Endothelial cell of umbilical vein (primary cell): ENCODE measurements around the gene ST8SIA2.

Experiments
- EZH2 ChIP-seq: IDR thresholded peaks from 2 replicates; pipeline ENCODE4 v1.6.1; 2012; ENCODE audit warnings: borderline replicate concordance, low read depth, mild to moderate bottlenecking, moderate library complexity, low read length, inconsistent platforms; ENCODE audit not compliant: severe bottlenecking
- FOS ChIP-seq: IDR thresholded peaks from 2 replicates; pipeline ENCODE4 v1.6.1; 2011; ENCODE audit warnings: mild to moderate bottlenecking, low read length, moderate library complexity, borderline replicate concordance; ENCODE audit not compliant: insufficient read depth
- GATA2 ChIP-seq: IDR thresholded peaks from 2 replicates; pipeline ENCODE4 v1.7.0; 2011; ENCODE audit warnings: low read depth, mild to moderate bottlenecking, moderate library complexity, mixed read lengths, low read length; ENCODE audit not compliant: insufficient read length, insufficient read depth
- JUN ChIP-seq: IDR thresholded peaks from 2 replicates; pipeline ENCODE4 v1.6.1; 2011; ENCODE audit warnings: borderline replicate concordance, low read depth; ENCODE audit not compliant: insufficient read length, insufficient read depth
- MYC ChIP-seq: IDR thresholded peaks from one replicate; pipeline ENCODE4 v1.6.1; 2011; ENCODE audit warnings: mild to moderate bottlenecking, low read depth, low read length
- POLR2A ChIP-seq: IDR thresholded peaks from 2 replicates; pipeline ENCODE4 v1.6.1; 2012; ENCODE audit warnings: low read depth, mild to moderate bottlenecking, control low read depth, low read length
- POLR2AphosphoS5 ChIP-seq: IDR thresholded peaks from 2 replicates; pipeline ENCODE4 v1.6.1; 2012; ENCODE audit warnings: low read depth, mild to moderate bottlenecking, control low read depth, low read length, moderate library complexity; ENCODE audit not compliant: insufficient read depth
- TF ChIP-seq, protein P1 (sequence below), 2 donors: IDR thresholded peaks; 1 replicate in 1 of 2; 2 replicates in 1 of 2; pipeline ENCODE4 v1.5.1; 2011; ENCODE audit warnings: low read length in 2 of 2, mild to moderate bottlenecking in 2 of 2, moderate library complexity in 2 of 2, control low read depth in 1 of 2, inconsistent platforms in 1 of 2, low read depth in 1 of 2; ENCODE audit not compliant: insufficient read depth in 1 of 2; ENCODE audit errors: extremely low read depth in 1 of 2
- TF ChIP-seq, protein P2 (sequence below): IDR thresholded peaks from 2 replicates; pipeline ENCODE4 v1.6.1; 2011; ENCODE audit not compliant: insufficient read depth, insufficient read length

DNA sequence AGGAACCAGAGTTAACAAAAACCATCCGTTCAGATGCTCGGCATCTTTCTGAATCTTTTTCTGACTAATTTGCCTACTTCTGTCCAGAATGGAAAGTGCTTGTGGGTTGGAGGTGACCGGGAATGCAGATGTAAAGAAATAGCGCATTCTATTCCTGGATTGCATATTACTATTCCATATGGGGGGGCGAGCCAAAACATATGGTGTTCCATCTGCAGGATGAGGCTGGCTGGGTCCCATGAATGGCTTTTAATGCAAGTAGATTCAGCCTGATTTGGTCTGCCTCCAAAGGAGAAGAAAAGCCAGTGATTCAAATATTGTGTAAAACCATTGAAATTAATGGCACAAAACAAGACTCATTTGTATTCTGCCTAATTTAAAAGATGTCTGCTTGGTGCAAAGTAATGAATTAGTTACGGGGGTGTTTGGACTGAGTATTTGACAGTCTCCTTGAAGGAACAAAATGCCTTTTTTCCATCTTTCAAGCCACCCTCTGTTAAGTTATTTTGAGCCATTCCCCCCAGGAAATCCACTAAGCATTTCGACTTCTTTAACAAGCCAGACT, 99.0 kb downstream of the ST8SIA2 start:
- TF ChIP-seq POLR2A (no peak), POLR2AphosphoS5 (no peak), EZH2 (no peak), MYC (no peak), FOS (no peak), JUN (no peak), GATA2 (no peak)
- TF ChIP-seq, protein P1, sequence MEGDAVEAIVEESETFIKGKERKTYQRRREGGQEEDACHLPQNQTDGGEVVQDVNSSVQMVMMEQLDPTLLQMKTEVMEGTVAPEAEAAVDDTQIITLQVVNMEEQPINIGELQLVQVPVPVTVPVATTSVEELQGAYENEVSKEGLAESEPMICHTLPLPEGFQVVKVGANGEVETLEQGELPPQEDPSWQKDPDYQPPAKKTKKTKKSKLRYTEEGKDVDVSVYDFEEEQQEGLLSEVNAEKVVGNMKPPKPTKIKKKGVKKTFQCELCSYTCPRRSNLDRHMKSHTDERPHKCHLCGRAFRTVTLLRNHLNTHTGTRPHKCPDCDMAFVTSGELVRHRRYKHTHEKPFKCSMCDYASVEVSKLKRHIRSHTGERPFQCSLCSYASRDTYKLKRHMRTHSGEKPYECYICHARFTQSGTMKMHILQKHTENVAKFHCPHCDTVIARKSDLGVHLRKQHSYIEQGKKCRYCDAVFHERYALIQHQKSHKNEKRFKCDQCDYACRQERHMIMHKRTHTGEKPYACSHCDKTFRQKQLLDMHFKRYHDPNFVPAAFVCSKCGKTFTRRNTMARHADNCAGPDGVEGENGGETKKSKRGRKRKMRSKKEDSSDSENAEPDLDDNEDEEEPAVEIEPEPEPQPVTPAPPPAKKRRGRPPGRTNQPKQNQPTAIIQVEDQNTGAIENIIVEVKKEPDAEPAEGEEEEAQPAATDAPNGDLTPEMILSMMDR (IDR thresholded peaks at IDR 0.05; ENCODE audit: extremely low read depth in 1 of 2, insufficient read depth in 1 of 2, low read depth in 1 of 2, low read length in 2 of 2) = no peak
- TF ChIP-seq, protein P2, sequence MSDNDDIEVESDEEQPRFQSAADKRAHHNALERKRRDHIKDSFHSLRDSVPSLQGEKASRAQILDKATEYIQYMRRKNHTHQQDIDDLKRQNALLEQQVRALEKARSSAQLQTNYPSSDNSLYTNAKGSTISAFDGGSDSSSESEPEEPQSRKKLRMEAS = no peak
